B cell (primary cell): ENCODE data around the gene ETV2. TPM values are rescaled to one million over a fixed set of nuclear protein-coding genes. Genes with fewer than 3 reads are reported as not detected.

Experiments used
- ATAC-seq: fragments of 200-7000 bp; cut with Tn5 transposase; one replicate; pipeline ENCODE4 v1.10.0; 2021; ENCODE audit warnings: low read depth, mild to moderate bottlenecking, moderate number of reproducible peaks, moderate library complexity
- CTCF ChIA-PET: fragments of 350-600 bp; sonication (Branson Sonifier 250); formaldehyde crosslinking; loops from one replicate; lab custom pipeline; 2021; ENCODE audit warnings: antibody characterized with exemption, inconsistent platforms; lab: Charles Lee
- POLR2A ChIA-PET: fragments of 350-600 bp; sonication (Branson Sonifier 250); formaldehyde crosslinking; loops from one replicate; lab custom pipeline; 2021; ENCODE audit warnings: antibody characterized with exemption; lab: Charles Lee
- DNase-seq: peaks from one replicate; pipeline ENCODE4 v3.0.0; 2013
- H2AFZ ChIP-seq: 2 replicates; pipeline ENCODE4 v1.6.1; 2012; ENCODE audit warnings: mild to moderate bottlenecking, low read depth, low read length; ENCODE audit not compliant: insufficient read depth, poor library complexity, severe bottlenecking
- H3K27ac ChIP-seq, 2 donors: 1 replicate in 1 of 2; 2 replicates in 1 of 2; pipeline ENCODE4 v1.5.1; 2012 to 2013; ENCODE audit warnings: low read length in 2 of 2, mild to moderate bottlenecking in 2 of 2, moderate library complexity in 1 of 2
- H3K27me3 ChIP-seq, 4 experiments: fragments of 200-600 bp in 1 of 4; sonication (generic) in 1 of 4; replicated peaks in 1 of 4; 1 replicate in 2 of 4; 2 replicates in 2 of 4; pipeline versions ENCODE4 v1.6.1 to v1.7.0; 2013 to 2016; ENCODE audit warnings: low read length in 3 of 4, mild to moderate bottlenecking in 2 of 4, mixed read lengths in 1 of 4, moderate library complexity in 1 of 4; ENCODE audit not compliant: insufficient read depth in 4 of 4, control insufficient read depth in 3 of 4; ENCODE audit errors: control extremely low read depth in 1 of 4
- H3K36me3 ChIP-seq, 2 experiments: replicated peaks in 1 of 2; 1 replicate in 1 of 2; 2 replicates in 1 of 2; pipeline versions ENCODE4 v1.6.1 to v1.7.1; 2013; ENCODE audit warnings: low read length in 1 of 2; ENCODE audit not compliant: insufficient read depth in 2 of 2, control insufficient read depth in 1 of 2; ENCODE audit errors: control extremely low read depth in 1 of 2, extremely low read depth in 1 of 2
- H3K4me1 ChIP-seq, 2 donors: fragments of 200-600 bp in 1 of 2; sonication (generic) in 1 of 2; 1 replicate in 1 of 2; 2 replicates in 1 of 2; pipeline versions ENCODE4 v1.5.1 to v1.6.1; 2013 to 2017; ENCODE audit warnings: low read length in 2 of 2; ENCODE audit not compliant: control insufficient read depth in 2 of 2, insufficient read depth in 2 of 2
- H3K4me2 ChIP-seq: replicated peaks from 2 replicates; pipeline ENCODE3; 2012; ENCODE audit warnings: mild to moderate bottlenecking, low read depth, low read length; ENCODE audit not compliant: poor library complexity, severe bottlenecking
- H3K4me3 ChIP-seq, 5 experiments: fragments of 200-600 bp in 1 of 5; sonication (generic) in 1 of 5; 1 replicate in 3 of 5; 2 replicates in 2 of 5; pipeline versions ENCODE4 v1.5.1 to v1.7.0; 2011 to 2016; ENCODE audit warnings: low read length in 4 of 5, mild to moderate bottlenecking in 4 of 5, low read depth in 2 of 5, control low read depth in 1 of 5, moderate library complexity in 1 of 5; ENCODE audit not compliant: insufficient read depth in 1 of 5; ENCODE audit errors: control extremely low read depth in 1 of 5, extremely low read depth in 1 of 5
- H3K79me2 ChIP-seq: fragments of 200-600 bp; sonication (generic); one replicate; pipeline ENCODE4 v1.6.0; 2016; ENCODE audit warnings: low read length; ENCODE audit not compliant: control insufficient read depth, insufficient read depth
- H3K9ac ChIP-seq: fragments of 200-600 bp; sonication (generic); 2 replicates; pipeline ENCODE4 v1.6.1; 2017; ENCODE audit warnings: mild to moderate bottlenecking, low read length, moderate library complexity
- H3K9me3 ChIP-seq, 3 donors: one replicate each; pipeline versions ENCODE4 v1.6.1 to v1.7.1; 2013; ENCODE audit warnings: low read length in 2 of 3; ENCODE audit not compliant: control insufficient read depth in 2 of 3, insufficient read depth in 1 of 3; ENCODE audit errors: control extremely low read depth in 1 of 3
- H4K20me1 ChIP-seq: 2 replicates; pipeline ENCODE4 v1.6.0; 2012; ENCODE audit warnings: mild to moderate bottlenecking, low read length; ENCODE audit not compliant: insufficient read depth, control insufficient read depth, poor library complexity, severe bottlenecking
- H3K27ac Mint-ChIP-seq: one replicate; pipeline ENCODE4 v1.8.0; 2021; ENCODE audit warnings: mixed read lengths
- H3K27me3 Mint-ChIP-seq: one replicate; pipeline ENCODE4 v1.8.0; 2021; ENCODE audit warnings: mixed read lengths
- H3K4me1 Mint-ChIP-seq: one replicate; pipeline ENCODE4 v1.8.0; 2021; ENCODE audit warnings: mixed read lengths
- H3K4me3 Mint-ChIP-seq: one replicate; pipeline ENCODE4 v1.8.0; 2021; ENCODE audit warnings: mixed read lengths
- H3K9me3 Mint-ChIP-seq: one replicate; pipeline ENCODE4 v1.8.0; 2022; ENCODE audit warnings: mixed read lengths; ENCODE audit not compliant: insufficient read depth
- CTCF ChIP-seq: fragments of 200-600 bp; IDR thresholded peaks from one replicate; pipeline ENCODE4 v1.8.0; 2022; ENCODE audit warnings: antibody characterized with exemption, mild to moderate bottlenecking
- EZH2 ChIP-seq: IDR thresholded peaks from 2 replicates; pipeline ENCODE4 v1.6.1; 2012; ENCODE audit warnings: borderline replicate concordance, low read depth, mild to moderate bottlenecking, moderate library complexity, low read length; ENCODE audit not compliant: insufficient read depth, poor library complexity, severe bottlenecking
- WGBS: methylation state at CpG from one replicate; pipeline ENCODE4 v1.1.5; 2013; ENCODE audit warnings: missing lambda C conversion rate; ENCODE audit not compliant: insufficient coverage; 5-methylcytosine and 5-hydroxymethylcytosine counted together
- intact Hi-C: fragments of 100-400 bp; cut with micrococcal nuclease; formaldehyde crosslinking; loops from one replicate; pipeline ENCODE4 v1.10.0; 2022
- polyA plus RNA-seq: library from polyadenylated mRNA; depleted of rRNA; stranded (reverse); fragments of >200 nt; gene quantifications from 2 replicates; pipeline ENCODE4 v1.2.3, GENCODE V29; 2012
- total RNA-seq, 2 donors: library from RNA; stranded (reverse); fragments of 120-200 nt in 1 of 2; gene quantifications; 1 replicate in 1 of 2; 2 replicates in 1 of 2; pipeline versions ENCODE4 v1.2.3 to v1.2.4, GENCODE V29; 2013 to 2022

The ETV2 gene
- total and polyA plus RNA-seq, 2 donors (not counting 1 experiment from before 2014, with no cell fraction given), result 0.42 to 0.49 TPM

DNA sequence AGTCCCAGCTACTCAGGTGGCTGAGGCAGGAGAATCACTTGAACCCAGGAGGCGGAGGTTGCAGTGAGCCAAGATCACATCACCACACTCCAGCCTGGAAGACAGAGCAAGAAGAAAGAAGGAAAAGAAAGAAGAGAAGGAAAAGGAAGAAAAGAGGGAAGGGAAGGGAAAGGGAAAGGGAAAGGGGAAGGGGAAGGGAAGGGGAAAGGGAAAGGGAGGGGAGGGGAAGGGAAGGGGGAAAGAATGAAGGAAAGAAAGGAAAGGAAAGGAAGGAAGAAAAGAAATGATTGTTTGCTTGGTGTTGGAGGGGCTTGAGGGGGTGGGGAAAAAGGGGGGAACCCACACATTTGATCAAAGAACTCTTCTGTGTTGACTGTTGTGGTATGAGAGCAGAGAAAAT lies 45.6 kb upstream of the ETV2 start:
- H2AFZ ChIP-seq, result no peak overlapping the region
- H3K36me3 ChIP-seq, result no peaks in the 10 kb centered on the region
- intact Hi-C loops, result no loop called here
- TF ChIP-seq EZH2, result no peak
- no peak for TF ChIP-seq CTCF
- no peak overlapping the region for H3K9ac ChIP-seq
- peaks cover 0 to 7% (median 0%) of the 10 kb centered on the region in 4 experiments for H3K27me3 ChIP-seq
- Mint-ChIP-seq H3K9me3 (no peaks in the 10 kb centered on the region), H3K4me3 (no peak overlapping the region), H3K27ac (no peak overlapping the region), H3K4me1 (no peaks in the 10 kb centered on the region), H3K27me3 (peaks cover 32% of the 10 kb centered on the region)
- no CpG with 5 or more reads among the region's 1 CpG for WGBS
- POLR2A ChIA-PET, result no interaction called here
- no peaks in the 10 kb centered on the region for H3K4me1 ChIP-seq
- no peak overlapping the region for H3K4me3 ChIP-seq
- H3K27ac ChIP-seq, result no peak overlapping the region
- ATAC-seq (no peak), DNase-seq (no peak)
- no peaks in the 10 kb centered on the region for H3K9me3 ChIP-seq
- H3K4me2 ChIP-seq, result no peak overlapping the region
- H3K79me2 ChIP-seq, result no peaks in the 10 kb centered on the region
- H4K20me1 ChIP-seq, result no peaks in the 10 kb centered on the region
- CTCF ChIA-PET, result no interaction called here

DNA sequence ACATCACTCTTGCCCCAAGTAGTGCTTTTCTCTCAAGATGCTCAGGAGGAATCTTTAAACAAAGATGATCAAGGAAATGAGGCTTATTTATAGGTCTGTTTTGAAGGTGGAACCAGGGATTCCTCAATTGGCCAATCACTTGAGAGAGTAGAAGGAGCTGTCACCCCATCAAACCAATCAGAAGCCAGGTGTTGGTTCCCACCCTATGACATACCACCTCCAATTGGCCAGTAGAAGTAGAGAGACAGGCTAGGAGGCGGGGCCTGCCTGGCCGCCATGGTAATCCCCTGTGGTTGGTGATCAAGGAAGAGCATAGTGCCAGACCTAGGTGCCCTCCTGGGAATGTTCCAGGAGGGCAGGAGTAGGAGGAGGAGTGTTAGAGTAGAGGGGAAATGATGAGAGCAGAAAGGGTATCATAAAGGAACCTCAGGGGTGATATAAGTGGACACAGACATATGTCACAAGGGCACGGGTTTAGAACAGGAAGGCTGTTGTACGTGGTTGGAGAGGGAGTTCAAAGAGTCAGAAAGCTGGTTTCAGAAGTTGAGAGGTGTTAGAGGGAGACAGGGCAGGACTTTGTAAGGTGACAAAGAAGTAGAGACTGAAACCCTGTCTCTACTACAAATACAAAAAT lies 45.1 kb upstream of the ETV2 start:
- Histone ChIP-seq H3K4me1 (no peaks in the 10 kb centered on the region), H3K27ac (no peak overlapping the region), H3K4me2 (no peak overlapping the region), H3K27me3 (peaks cover 0 to 7% (median 0%) of the 10 kb centered on the region in 4 experiments), H3K36me3 (no peaks in the 10 kb centered on the region), H3K9me3 (no peaks in the 10 kb centered on the region), H3K79me2 (no peaks in the 10 kb centered on the region), H3K4me3 (no peak overlapping the region), H2AFZ (no peak overlapping the region), H3K9ac (no peak overlapping the region), H4K20me1 (no peaks in the 10 kb centered on the region)
- DNase-seq (no peak), ATAC-seq (no peak)
- Mint-ChIP-seq H3K4me3 (no peak overlapping the region), H3K27me3 (peaks cover 32% of the 10 kb centered on the region), H3K27ac (no peak overlapping the region), H3K9me3 (no peaks in the 10 kb centered on the region), H3K4me1 (no peaks in the 10 kb centered on the region)
- intact Hi-C loops, result no loop called here
- 48% methylated on average over 4 of the region's 4 CpGs for WGBS
- TF ChIP-seq CTCF (no peak), EZH2 (no peak)
- CTCF ChIA-PET, result interaction anchor here (1.2 kb wide), 1 partner anchor 87 kb away, joined by 4 read pairs; no protein-coding TSS in a partner anchor
- POLR2A ChIA-PET, result no interaction called here
